ENCODE results near the gene AJM1. TPM values are rescaled to one million over a fixed set of nuclear protein-coding genes. Genes with fewer than 3 reads are reported as not detected.

Gene AJM1
- total and polyA plus RNA-seq, 9 donors, result 0.48 to 2.4 (median 1.2) TPM; not detected in 1

DNA sequence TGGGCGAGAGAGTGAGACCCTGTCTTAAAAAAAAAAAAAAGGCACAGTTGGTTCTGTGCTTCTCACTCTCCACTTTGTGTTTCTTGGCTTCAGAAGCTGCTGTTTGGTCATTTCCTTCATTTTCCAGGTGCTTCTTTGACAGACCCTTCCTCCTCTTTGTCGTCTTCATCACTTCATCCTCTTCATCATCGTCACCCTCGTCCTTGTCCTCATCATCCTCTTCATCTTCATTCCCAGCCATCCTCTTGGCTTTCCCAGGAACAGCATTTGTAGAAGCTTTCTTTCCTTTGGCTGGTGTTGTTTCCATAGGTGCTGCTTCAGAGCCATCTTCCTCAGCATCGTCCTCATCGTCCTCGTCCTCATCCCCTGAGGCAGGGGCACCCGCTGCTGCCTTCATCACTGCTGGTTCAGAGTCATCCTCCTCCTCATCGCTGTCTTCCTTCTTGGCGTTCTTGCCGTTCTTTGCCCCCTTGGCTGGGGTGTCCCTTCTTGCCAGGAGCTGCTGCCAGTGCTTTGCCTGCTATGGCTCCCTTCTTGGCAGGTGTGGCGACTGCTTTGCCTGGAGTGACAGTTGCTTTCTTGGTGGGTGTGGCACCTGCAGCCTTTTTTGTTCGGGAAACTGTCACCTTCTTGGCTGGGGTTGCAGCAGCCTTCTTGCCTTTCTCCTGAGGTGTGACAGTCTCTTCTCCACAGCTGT lies 27.4 kb upstream of the AJM1 start:
- Histone ChIP-seq H3K36me3 (no peaks in the 10 kb centered on the region), H3K27ac (no peak overlapping the region), H3K9me3 (no peaks in the 10 kb centered on the region), H3K4me3 (no peak overlapping the region), H3K27me3 (no peaks in the 10 kb centered on the region), H3K4me1 (ENCODE audit: insufficient read depth) (no peaks in the 10 kb centered on the region)
- DNase-seq, result no peak
- WGBS, 3 donors, result 90 to 92% (median 90%) methylated on average over 13 of the region's 13 CpGs
- intact Hi-C loops (cut with DNase I), result no loop called here
- TF ChIP-seq POLR2A (IDR thresholded peaks at IDR 0.05) (no peak), EP300 (IDR thresholded peaks at IDR 0.05) (no peak)
- TF ChIP-seq, protein P1, sequence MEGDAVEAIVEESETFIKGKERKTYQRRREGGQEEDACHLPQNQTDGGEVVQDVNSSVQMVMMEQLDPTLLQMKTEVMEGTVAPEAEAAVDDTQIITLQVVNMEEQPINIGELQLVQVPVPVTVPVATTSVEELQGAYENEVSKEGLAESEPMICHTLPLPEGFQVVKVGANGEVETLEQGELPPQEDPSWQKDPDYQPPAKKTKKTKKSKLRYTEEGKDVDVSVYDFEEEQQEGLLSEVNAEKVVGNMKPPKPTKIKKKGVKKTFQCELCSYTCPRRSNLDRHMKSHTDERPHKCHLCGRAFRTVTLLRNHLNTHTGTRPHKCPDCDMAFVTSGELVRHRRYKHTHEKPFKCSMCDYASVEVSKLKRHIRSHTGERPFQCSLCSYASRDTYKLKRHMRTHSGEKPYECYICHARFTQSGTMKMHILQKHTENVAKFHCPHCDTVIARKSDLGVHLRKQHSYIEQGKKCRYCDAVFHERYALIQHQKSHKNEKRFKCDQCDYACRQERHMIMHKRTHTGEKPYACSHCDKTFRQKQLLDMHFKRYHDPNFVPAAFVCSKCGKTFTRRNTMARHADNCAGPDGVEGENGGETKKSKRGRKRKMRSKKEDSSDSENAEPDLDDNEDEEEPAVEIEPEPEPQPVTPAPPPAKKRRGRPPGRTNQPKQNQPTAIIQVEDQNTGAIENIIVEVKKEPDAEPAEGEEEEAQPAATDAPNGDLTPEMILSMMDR (IDR thresholded peaks at IDR 0.05), result no peak

DNA sequence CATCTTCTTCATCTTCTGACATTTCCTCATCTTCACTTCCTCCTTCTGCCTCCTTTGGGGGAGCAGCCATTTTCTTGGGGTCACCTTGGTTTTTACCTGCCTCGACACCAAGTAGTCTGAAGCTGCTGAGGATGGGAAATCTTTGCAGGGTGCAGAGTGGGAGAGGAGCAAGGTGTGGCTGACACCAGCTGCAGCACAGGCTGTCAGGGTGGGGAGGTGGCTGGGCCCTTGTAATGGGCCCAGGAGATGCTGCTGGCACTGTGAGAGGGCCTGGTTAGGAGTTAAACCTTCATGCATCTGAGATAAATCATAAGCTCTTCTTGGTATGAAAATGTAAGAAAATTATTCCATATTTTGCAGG lies 26.9 kb upstream of the AJM1 start:
- Histone ChIP-seq H3K9me3 (no peaks in the 10 kb centered on the region), H3K36me3 (no peaks in the 10 kb centered on the region), H3K4me3 (no peak overlapping the region), H3K27ac (no peak overlapping the region), H3K4me1 (ENCODE audit: insufficient read depth) (no peaks in the 10 kb centered on the region), H3K27me3 (no peaks in the 10 kb centered on the region)
- 0 to 59% (median 35%) methylated on average over 1 of the region's 1 CpG for WGBS, 3 donors
- TF ChIP-seq POLR2A (IDR thresholded peaks at IDR 0.05) (no peak), EP300 (IDR thresholded peaks at IDR 0.05) (no peak)
- TF ChIP-seq, protein P1 (IDR thresholded peaks at IDR 0.05), result no peak
- intact Hi-C loops (cut with DNase I), result no loop called here
- DNase-seq, result no peak

DNA sequence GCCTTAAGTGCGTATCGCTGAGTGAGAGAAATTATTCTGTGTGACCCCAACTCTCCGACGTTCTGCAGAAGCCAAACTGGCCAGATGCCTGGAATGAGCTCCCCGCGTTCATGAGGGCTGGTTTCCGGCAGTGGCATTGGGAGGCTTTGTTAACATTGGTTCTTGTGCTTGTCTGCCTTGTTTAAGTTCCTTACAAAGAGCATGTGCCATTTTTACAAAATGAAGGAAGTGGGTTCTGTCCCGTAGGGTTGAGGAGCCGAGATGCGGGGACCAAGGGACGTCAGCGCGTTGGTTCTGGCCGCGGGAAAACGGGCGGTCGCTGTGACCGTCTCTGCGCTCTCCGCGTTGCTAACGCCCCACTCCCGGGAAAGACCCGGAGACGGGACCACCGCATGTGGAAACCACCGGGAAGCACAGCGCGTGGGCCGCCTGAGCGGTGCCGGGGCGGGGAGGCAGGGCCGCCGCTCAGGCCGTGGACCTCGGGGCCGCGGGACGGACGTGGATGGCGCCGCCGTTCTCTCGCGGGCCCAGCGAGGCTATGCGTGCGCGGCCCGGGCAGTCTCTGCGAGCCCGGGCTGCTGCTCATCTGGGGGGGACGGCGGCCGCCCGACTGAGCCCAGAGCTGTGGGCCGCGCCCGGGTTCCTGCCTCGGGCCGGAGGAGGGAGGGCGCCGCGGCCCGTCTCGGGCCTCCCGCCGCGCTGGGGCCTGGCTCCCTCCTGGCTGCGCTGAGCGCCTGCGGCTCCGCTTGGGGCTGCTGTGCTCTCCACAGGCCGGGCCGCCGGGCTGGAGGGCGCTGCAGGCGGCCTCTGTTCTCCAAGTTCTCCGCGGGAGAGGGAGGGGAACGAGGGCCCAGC lies 21.1 kb upstream of the AJM1 start:
- Histone ChIP-seq H3K36me3 (no peaks in the 10 kb centered on the region), H3K4me1 (ENCODE audit: insufficient read depth) (peaks cover 3% of the 10 kb centered on the region), H3K27me3 (no peaks in the 10 kb centered on the region), H3K4me3 (peak overlapping the region; percentile 21), H3K27ac (peak overlapping the region; percentile 4 to 40), H3K9me3 (no peaks in the 10 kb centered on the region)
- no peak for TF ChIP-seq POLR2A (IDR thresholded peaks at IDR 0.05)
- TF ChIP-seq EP300 (IDR thresholded peaks at IDR 0.05), result no peak
- TF ChIP-seq, protein P1 (IDR thresholded peaks at IDR 0.05), result no peak
- WGBS, 3 donors, result 9 to 21% (median 13%) methylated on average over 58 to 83 of the region's 83 CpGs
- intact Hi-C loops (cut with DNase I), result no loop called here
- DNase-seq, result peak in 4 of 5 donors; percentile 17 to 68 (median 42)

DNA sequence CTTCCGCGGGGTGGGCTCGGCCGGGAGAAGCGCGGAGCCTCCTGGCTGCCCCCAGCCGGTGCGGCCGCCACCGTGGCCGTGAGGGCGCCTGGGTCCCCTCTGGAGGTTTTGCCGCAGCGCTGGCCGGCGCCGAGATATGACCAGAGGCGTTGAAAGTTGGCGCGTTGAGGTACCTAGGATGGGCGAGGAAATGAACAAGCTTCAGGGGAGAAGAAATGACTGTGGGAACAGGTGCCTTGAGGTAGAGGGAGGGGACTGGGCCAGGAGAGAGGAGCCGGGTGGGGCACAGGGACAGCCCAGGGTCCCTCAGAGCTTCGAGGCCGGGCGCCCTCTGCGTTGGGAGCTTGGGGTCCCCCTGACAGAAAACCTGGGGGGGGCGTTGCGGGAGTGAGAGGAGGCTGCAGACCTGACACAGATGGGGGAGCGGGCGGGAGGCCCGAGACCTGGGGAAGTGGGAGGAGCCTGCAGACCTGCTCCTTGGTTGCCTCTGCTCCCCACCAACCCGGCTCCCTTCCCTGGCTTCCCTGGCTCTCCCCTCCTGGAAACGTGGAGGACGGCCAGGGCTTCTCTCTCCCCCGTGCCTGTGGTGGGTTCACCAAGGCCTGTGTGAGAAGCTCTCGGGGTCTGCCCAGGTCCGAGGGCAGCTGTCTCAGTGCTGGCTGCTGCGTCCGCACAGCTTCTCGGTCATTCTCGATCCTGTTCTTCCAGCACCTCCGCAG lies 20.3 kb upstream of the AJM1 start:
- Histone ChIP-seq H3K9me3 (no peaks in the 10 kb centered on the region), H3K4me1 (ENCODE audit: insufficient read depth) (peaks cover 3% of the 10 kb centered on the region), H3K27me3 (no peaks in the 10 kb centered on the region), H3K36me3 (no peaks in the 10 kb centered on the region), H3K4me3 (peak overlapping the region; percentile 21), H3K27ac (peak overlapping the region in 1 of 2 donors; percentile 40)
- WGBS, 3 donors, result 60 to 71% (median 64%) methylated on average over 42 of the region's 42 CpGs
- DNase-seq, result peak in 4 of 5 donors; percentile 8 to 48 (median 35)
- intact Hi-C loops (cut with DNase I), result no loop called here
- TF ChIP-seq POLR2A (IDR thresholded peaks at IDR 0.05) (no peak), EP300 (IDR thresholded peaks at IDR 0.05) (no peak)
- TF ChIP-seq, protein P1 (IDR thresholded peaks at IDR 0.05), result no peak

Measured in ovary (tissue), 9 donors.